Caco-2 (cell line): ENCODE measurements around the gene SSBP2. TPM values are rescaled to one million over a fixed set of nuclear protein-coding genes. Genes with fewer than 3 reads are reported as not detected.

Experiments used
- BruUV-seq: library from RNA; stranded (reverse); fragments of 400-500 nt; replicated peaks from 2 replicates; lab custom pipeline; 2021; lab: Mats Ljungman, UMichigan
- CTCF ChIA-PET: fragments of 300-600 bp; sonication (Branson Sonifier 250); formaldehyde crosslinking; loops from one replicate; lab custom pipeline; 2022; ENCODE audit warnings: antibody characterized with exemption; lab: Charles Lee
- POLR2A ChIA-PET: fragments of 300-600 bp; sonication (Branson Sonifier 250); formaldehyde crosslinking; loops from one replicate; lab custom pipeline; 2022; ENCODE audit warnings: antibody characterized with exemption; lab: Charles Lee
- DNase-seq, 2 experiments: peaks; one replicate each; pipeline versions ENCODE4 v3.0.0 to v3.0.0-alpha.2; 2020 to 2022
- H3K27me3 ChIP-seq: replicated peaks from 2 replicates; pipeline ENCODE4 v1.6.0; 2011; ENCODE audit warnings: low read length; ENCODE audit not compliant: control insufficient read depth, insufficient read depth
- H3K36me3 ChIP-seq: 2 replicates; pipeline ENCODE4 v1.5.1; 2011; ENCODE audit warnings: low read length; ENCODE audit not compliant: control insufficient read depth, insufficient read depth
- H3K4me1 ChIP-seq: fragments of 250-450 bp; sonication (Bioruptor Pico); 2 replicates; pipeline ENCODE4 v1.5.1; 2020; ENCODE audit warnings: mild to moderate bottlenecking
- H3K4me3 ChIP-seq: 2 replicates; pipeline ENCODE4 v1.5.1; 2011; ENCODE audit warnings: low read depth, mild to moderate bottlenecking, control low read depth, low read length
- H3K9me3 ChIP-seq: fragments of 250-450 bp; sonication (Bioruptor Pico); 2 replicates; pipeline ENCODE4 v1.5.1; 2020; ENCODE audit warnings: mild to moderate bottlenecking, moderate library complexity
- H3K27ac Mint-ChIP-seq: one replicate; pipeline ENCODE4 v1.8.0; 2022; ENCODE audit warnings: mixed read lengths; ENCODE audit not compliant: unreplicated experiment
- H3K27me3 Mint-ChIP-seq: one replicate; pipeline ENCODE4 v1.8.0; 2022; ENCODE audit warnings: mixed read lengths; ENCODE audit not compliant: insufficient read depth, unreplicated experiment
- H3K36me3 Mint-ChIP-seq: one replicate; pipeline ENCODE4 v1.8.0; 2022; ENCODE audit warnings: mild to moderate bottlenecking, mixed read lengths; ENCODE audit not compliant: insufficient read depth, unreplicated experiment
- H3K4me1 Mint-ChIP-seq: one replicate; pipeline ENCODE4 v1.8.0; 2022; ENCODE audit warnings: low read depth, mixed read lengths; ENCODE audit not compliant: unreplicated experiment
- H3K4me3 Mint-ChIP-seq: one replicate; pipeline ENCODE4 v1.8.0; 2022; ENCODE audit warnings: mild to moderate bottlenecking, moderate library complexity, mixed read lengths; ENCODE audit not compliant: unreplicated experiment
- H3K9me3 Mint-ChIP-seq: one replicate; pipeline ENCODE4 v1.8.0; 2022; ENCODE audit warnings: mixed read lengths; ENCODE audit not compliant: unreplicated experiment
- CTCF ChIP-seq, 2 experiments: fragments of 200-600 bp in 1 of 2; IDR thresholded peaks; 1 replicate in 1 of 2; 2 replicates in 1 of 2; pipeline versions ENCODE4 v1.5.1 to v1.8.0; 2011 to 2022; ENCODE audit warnings: antibody characterized with exemption in 1 of 2, control low read depth in 1 of 2, inconsistent platforms in 1 of 2, low read depth in 1 of 2, low read length in 1 of 2, mild to moderate bottlenecking in 1 of 2, moderate library complexity in 1 of 2; ENCODE audit not compliant: insufficient read depth in 1 of 2, severe bottlenecking in 1 of 2, unreplicated experiment in 1 of 2
- intact Hi-C: fragments of 100-400 bp; cut with micrococcal nuclease; formaldehyde crosslinking; loops from one replicate; pipeline ENCODE4 v1.10.0; 2022; ENCODE audit not compliant: unreplicated experiment
- total RNA-seq: library from RNA; stranded (reverse); gene quantifications from 2 replicates; pipeline ENCODE4 v1.2.3, GENCODE V29; 2022

SSBP2 gene
- total RNA-seq, 1 experiment from 2014 or later: 2.5 TPM

- intact Hi-C loops: no loop called here
- POLR2A ChIA-PET: no interaction called here
- Histone ChIP-seq H3K36me3 (no peaks in the 10 kb centered on the region), H3K27me3 (no peaks in the 10 kb centered on the region), H3K4me3 (no peak overlapping the region), H3K4me1 (no peaks in the 10 kb centered on the region), H3K9me3 (no peaks in the 10 kb centered on the region)
- CTCF ChIA-PET: no interaction called here
- no peak overlapping the region for H3K27ac Mint-ChIP-seq
- H3K27me3 Mint-ChIP-seq: peaks cover 3% of the 10 kb centered on the region
- BruUV-seq: no TSS peak
- DNase-seq: no peak
- no peaks in the 10 kb centered on the region for H3K9me3 Mint-ChIP-seq
- H3K4me1 Mint-ChIP-seq: no peaks in the 10 kb centered on the region
- no peak overlapping the region for H3K4me3 Mint-ChIP-seq
- no peak for TF ChIP-seq CTCF (IDR thresholded peaks at IDR 0.05; ENCODE audit: insufficient read depth in 1 of 2, low read depth in 1 of 2, low read length in 1 of 2, severe bottlenecking in 1 of 2, unreplicated experiment in 1 of 2)
- H3K36me3 Mint-ChIP-seq: no peaks in the 10 kb centered on the region
Observed at GRCh38 chr5:81685471-81685870, 65.4 kb downstream of the SSBP2 start.

- H3K27ac Mint-ChIP-seq: no peak overlapping the region
- H3K27me3 Mint-ChIP-seq: no peaks in the 10 kb centered on the region
- Histone ChIP-seq H3K27me3 (no peaks in the 10 kb centered on the region), H3K9me3 (no peaks in the 10 kb centered on the region), H3K4me3 (no peak overlapping the region), H3K4me1 (no peaks in the 10 kb centered on the region), H3K36me3 (no peaks in the 10 kb centered on the region)
- no peaks in the 10 kb centered on the region for H3K4me1 Mint-ChIP-seq
- POLR2A ChIA-PET: no interaction called here
- H3K4me3 Mint-ChIP-seq: no peak overlapping the region
- no peaks in the 10 kb centered on the region for H3K9me3 Mint-ChIP-seq
- no peak for DNase-seq
- no peak for TF ChIP-seq CTCF (IDR thresholded peaks at IDR 0.05; ENCODE audit: insufficient read depth in 1 of 2, low read depth in 1 of 2, low read length in 1 of 2, severe bottlenecking in 1 of 2, unreplicated experiment in 1 of 2)
- CTCF ChIA-PET: no interaction called here
- BruUV-seq: no TSS peak
- intact Hi-C loops: no loop called here
- H3K36me3 Mint-ChIP-seq: no peaks in the 10 kb centered on the region
Observed at GRCh38 chr5:81679885-81680284, 71.0 kb downstream of the SSBP2 start.

- H3K4me1 Mint-ChIP-seq: no peaks in the 10 kb centered on the region
- no peaks in the 10 kb centered on the region for H3K36me3 Mint-ChIP-seq
- H3K27me3 Mint-ChIP-seq: peaks cover 3% of the 10 kb centered on the region
Observed at GRCh38 chr5:81675420-81675819, 75.5 kb downstream of the SSBP2 start.

More at GRCh38 chr5:81675420-81675819, 75.5 kb downstream of the SSBP2 start:
- no peak overlapping the region for H3K27ac Mint-ChIP-seq
- Histone ChIP-seq H3K4me3 (no peak overlapping the region), H3K27me3 (no peaks in the 10 kb centered on the region), H3K4me1 (no peaks in the 10 kb centered on the region), H3K9me3 (no peaks in the 10 kb centered on the region), H3K36me3 (no peaks in the 10 kb centered on the region)
- no peak for TF ChIP-seq CTCF (IDR thresholded peaks at IDR 0.05; ENCODE audit: insufficient read depth in 1 of 2, low read depth in 1 of 2, low read length in 1 of 2, severe bottlenecking in 1 of 2, unreplicated experiment in 1 of 2)
- no peaks in the 10 kb centered on the region for H3K9me3 Mint-ChIP-seq
- H3K4me3 Mint-ChIP-seq: no peak overlapping the region
- no peak for DNase-seq
- BruUV-seq: no TSS peak
- CTCF ChIA-PET: no interaction called here
- POLR2A ChIA-PET: interaction anchor here (0.7 kb wide), 1 partner anchor 78 kb away, joined by 4 read pairs; no protein-coding TSS in a partner anchor
- intact Hi-C loops: no loop called here
